GM19238 (cell line): Measurements from ENCODE around the gene TGM2.

Experiments
- DNase-seq: peaks from one replicate; pipeline ENCODE4 v3.0.0; 2011; ENCODE audit warnings: low spot score; ENCODE audit not compliant: insufficient read length

Gene TGM2

DNA sequence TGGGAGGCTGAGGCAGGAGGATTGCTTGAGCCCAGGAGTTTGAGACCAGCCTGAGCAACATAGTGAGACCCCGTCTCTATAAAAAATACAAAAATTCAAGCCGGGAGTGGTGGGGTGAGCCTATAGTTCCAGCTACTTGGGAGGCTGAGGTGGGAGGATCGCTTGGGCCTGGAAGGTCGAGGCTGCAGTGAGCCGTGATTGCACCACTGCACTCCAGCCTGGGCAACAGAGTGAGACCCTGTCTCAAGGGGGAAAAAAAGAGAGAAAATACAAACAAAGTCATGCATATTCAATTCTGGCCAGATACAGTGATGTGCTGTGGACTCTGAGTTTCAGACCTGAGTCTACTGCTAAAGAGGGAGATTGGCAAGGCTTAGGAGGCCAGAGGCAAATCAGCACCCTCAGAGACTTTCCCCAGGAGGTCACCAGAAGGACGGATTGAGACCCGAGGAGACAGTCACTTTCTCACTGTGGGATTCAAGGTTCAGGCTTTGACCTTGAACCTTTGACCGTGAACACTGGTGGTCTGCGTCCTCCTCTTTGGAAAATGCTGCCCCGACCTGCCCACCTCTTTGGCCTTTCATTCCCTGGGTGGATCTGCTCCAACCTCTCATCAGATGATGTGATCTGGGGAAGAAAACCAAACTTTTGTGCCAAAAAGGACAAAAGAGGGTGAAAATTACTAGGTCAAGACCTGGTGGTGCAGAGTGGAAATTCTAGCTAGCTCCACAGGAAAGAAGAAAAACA, 31.2 kb downstream of the TGM2 start:
- no peak for DNase-seq

DNA sequence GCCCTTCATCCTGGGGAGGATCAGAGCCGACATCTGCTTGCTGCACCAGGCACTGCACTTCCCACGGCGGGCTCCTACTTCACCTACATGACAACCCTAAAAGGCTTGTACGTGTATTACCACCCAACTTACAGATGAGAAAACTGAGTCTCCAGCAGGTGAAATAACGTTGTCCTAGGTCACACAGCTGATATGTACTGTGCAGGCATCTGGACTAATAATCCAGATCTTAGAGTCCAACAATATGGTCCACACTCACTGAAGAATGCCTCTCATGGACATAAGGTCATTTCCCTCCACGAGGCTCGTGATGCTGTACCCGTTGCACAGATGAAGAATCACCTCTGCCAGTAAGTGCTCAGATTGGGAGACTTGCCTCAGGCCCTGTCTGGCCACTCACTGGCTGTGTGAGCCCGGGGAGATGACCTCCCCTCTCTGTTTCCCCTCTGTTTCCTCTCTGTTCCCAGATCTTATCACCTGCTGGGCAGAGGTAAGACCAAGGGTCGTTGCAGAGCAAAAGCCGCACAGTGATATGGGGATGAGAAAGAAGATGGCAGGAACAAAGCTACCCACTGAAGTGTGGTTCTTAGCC, 32.1 kb downstream of the TGM2 start:
- no peak for DNase-seq

DNA sequence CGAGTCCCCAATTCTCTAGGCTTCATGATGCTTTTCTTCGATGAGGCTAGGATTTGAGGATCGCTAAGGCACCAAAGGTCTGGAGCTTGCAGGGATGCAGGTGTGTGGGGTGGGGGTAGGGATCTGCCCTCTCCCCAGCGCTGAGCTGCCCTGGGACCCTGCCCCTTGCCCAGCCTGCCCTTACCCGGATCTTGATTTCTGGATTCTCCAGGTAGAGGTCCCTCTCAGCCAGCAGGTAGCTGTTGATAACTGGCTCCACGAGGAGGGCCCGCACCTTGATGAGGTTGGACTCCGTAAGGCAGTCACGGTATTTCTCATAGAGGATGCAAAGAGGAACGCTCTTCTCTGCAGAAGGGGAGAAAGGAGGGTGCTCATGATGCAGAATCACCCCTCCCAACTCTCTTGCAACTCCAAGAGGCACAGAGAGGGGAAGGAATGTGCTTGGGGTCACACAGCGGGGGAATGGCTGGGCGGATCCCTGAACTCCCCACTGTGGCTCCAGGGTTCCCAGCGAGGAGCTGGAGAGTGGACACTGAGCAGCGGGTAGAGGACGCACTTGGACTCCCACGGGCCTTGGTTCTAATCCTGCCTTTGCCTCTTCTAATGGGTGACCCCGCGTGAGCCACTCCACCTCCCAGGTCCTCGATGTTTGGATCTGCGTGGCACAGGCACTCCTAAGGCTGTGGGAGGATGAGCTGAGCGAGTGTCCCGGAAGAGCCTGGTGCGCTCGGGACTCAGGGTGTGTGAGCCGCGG, 32.7 kb downstream of the TGM2 start:
- DNase-seq, result no peak

DNA sequence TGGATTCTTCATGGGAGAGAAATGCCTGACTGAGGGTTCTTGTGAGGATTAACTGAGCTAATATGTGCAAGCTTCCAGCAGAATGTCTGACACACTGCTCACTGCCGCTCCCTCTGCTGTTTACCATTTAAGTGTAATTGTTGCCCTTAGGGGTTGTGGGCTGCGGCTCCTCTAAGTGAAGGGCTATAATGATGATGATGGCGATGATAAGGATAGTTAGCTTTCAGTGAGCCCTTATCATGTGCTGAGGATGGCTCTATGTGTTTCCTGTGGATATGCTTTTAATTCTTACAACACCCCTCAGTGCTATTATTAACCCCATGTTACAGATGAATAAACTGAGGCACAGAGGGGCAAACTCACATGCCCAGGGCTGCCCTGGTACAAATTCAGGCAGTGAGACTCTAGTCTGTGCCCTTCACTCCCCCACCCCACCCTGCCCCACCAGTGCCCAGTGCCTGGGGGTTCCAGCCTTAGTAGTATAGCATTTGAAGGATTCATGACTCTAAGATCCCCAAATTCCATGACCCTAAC, 33.4 kb downstream of the TGM2 start:
- DNase-seq, result no peak

DNA sequence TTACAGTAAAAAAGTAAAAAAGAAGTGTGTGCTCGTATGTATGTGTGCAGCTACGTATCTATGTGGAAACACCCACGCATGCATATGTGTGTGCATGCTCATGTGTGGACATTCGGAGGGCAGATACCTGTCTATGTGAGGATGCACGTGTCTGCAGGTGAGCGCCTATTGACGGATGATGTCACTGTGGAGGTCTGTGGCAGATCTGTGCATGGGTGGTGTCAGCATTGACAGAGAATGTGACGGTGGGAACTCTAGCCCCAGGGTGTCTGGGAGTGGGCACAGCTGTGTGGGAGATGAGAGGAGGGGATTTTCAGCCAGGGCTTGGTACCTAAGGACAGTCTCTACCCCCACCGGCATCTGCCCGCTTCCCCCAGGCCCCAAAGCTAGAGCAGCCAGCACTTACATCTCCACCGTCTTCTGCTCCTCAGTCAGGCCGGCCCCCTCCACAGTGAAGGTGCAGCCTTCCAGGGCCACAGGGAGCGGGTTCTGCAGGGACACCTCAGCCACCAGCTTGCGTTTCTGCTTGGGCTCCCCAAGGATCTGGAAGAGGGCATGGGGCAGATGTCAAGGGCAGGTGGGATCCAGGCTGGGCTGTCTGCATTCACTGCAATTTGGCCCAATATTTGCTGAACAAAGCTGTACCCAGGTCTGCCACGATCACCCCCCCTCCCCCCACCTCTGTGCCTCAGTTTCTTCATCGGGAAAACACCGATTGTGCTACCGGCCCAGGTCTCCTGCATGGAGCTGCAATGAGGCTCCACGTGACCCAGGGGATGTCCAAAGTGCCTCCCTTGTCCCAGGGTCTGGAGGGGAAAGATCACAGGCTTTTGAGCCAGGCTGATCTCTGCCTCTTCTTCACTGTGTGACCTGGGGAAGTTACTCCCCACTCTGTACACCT, 34.1 kb downstream of the TGM2 start:
- no peak for DNase-seq

DNA sequence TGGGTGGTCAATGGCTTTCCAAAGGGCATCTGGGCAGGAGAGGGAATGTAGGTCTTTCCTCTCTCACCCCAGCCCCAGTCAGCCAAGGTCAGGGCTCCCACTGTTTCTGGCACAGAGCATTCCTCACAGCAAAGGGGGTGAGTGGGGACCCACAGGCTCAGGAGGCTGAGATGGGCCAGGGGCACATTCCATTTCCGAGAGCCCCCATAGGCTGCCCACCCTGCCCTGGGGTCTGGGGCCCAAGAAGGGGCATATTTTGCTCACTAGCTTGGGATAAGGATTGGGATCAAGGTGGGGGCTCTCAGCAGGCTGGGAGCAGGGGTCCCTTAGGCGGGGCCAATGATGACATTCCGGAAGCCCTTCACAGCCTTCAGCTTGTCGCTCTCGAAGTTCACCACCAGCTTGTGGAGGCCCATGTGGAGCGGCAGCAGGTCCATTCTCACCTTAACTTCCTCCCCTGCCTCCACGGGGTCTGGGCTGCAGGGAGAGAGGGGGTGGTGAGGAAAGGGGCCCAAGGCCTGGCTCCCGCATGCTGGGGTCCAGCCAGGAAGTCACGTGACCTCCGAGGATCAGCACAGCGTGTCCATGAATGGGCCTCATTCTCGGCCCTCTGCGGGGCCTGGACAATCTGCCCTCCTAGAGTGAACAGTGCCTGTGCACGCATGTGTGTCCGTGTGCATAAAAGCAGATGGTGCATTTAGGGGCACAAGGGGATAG, 35.0 kb downstream of the TGM2 start:
- no peak for DNase-seq

DNA sequence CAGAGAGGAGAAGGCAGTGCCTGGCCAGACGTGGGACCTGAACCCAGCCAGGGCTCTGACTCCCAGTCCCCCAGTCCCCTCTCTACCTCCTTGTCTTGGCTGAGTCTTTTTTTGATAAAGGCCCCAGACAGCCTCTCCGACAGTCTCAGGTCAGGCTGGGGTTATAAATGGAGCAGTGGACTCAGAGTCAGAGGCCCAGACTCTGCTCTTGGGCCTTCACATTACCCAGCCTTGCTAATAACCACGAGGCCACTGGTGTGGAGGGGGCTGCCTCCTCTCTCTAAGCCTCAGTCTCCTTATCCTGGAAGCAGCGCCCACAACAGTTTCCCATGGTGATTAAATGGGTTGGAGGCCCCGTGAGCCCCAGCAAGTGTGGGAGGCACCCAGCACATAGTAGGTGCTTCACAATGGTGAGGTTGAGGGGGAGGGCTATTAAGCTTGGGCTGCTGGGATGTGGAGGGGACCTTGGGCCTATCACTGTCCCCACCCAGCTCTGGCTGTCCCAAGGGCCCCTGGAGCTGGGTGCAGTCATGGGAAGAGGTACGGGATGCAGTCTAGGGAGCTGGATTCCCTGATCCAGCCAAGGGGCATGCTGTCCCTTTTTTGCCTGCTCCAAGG, 35.7 kb downstream of the TGM2 start:
- no peak for DNase-seq

DNA sequence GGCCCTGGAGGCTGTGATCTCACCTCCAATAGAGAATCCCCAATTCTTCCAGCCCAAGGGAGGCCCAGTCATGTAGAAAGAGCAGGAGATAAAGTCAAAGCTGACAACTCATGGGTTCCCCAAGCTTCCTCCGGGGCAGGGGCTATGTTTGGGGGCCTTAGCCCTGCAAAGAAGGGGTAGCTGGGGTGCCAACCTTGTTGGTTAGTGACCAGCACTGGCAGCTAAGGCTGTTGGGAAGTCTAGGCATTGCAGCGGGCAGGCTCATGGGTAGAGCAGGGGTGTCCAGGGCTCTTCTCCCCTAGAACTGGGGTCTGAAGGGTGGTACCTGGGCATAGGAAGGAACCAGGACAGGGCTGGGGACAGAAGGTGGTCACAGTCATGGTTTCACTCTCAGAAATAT, 36.4 kb downstream of the TGM2 start:
- DNase-seq, result no peak

DNA sequence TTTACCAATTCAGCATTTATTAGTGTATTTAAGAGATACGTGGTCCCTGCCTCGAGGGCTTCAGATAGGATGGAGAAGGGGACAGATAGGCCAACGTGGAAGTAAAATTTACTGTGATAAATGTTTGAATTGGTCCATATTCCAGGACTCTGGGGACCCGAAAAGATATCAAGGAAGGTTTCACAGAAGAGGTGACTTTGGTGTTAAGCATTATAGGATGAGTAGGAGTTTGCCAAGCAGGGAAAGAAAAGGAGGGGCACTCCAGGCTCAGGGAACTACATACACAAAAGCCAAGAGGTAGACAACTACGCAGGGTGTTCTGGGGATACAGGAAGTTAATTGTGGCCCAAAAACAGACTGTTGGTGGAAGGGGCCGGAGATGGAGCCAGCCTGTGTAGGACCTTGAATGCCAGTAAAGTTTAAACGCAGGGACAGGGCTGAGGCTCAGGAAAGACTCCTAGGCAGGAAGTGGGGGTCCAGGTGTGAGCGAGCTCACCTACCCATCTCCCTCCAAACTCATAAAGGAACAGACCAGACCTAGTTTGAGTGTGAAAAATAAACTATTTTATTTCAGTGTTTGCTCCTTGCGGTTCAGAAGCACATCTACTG, 37.0 kb downstream of the TGM2 start:
- no peak for DNase-seq

DNA sequence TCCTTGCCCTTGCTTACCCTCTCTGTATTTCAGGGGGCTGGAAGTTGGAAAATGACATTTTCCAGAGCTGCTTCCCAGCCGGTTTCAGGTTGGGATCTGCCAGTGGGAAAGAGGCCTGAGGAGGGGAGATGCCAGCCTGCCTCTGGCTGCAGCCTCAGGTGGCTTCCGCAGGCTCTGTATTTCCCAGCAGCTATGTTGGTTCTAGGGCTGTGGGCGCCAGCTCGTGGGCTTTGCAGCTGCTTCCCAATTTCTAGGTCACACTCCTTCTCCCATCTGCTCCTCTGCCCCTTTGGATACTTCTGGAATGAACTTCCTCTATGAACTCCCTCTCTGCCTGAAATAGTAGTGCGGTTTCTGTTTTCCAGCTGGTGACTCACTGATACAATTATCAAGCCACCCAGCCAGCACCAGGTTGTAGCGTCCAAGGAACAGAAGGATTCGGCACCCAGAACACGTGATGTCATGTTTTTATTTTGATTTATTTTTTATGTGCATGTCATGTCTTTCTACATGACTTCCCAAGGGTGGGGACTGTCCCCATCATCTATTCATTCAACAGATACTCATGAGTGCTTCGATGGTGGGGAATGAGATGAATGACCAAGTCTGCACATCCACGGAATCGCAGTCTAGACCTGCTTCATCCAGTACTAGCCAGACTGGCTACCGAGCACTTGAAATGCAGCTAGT, 38.0 kb downstream of the TGM2 start:
- no peak for DNase-seq

DNA sequence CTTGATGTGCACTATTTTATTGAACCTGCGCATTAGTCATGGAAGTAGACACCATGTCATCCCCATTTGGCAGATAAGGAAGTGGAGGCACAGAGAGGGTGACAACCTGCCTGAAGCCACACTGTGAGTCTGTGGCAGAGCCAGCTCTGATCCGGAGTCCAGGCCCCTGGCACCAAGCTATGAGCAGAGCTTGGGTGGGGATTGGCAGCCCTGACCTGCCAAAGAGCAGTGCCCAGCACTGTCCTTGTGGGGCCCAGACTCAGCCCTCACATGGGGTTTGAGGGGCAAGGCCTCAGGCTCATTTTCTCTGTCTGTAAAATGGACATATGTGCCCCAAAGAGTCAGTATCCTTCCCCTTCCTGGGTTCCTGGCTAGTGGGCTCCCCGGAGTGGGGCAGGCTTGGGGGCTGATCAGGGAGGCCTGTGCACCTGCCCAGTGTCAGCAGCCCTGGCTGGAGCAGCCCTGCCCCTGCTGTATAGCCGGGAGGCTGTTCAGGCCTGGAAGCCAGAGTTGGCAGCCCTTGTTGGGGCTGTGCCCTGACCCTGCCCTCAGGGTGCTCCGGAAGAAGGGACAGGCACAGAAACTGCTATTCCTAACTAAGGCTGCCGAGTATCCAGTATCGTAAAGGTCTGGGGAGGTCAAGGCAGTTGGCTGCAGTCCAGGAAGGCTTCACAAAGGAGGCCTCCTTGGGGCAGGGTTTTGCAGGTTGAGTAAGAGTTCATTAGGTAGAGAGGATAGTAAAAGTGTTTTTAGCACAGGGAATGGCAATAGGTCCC, 38.7 kb downstream of the TGM2 start:
- DNase-seq, result no peak

DNA sequence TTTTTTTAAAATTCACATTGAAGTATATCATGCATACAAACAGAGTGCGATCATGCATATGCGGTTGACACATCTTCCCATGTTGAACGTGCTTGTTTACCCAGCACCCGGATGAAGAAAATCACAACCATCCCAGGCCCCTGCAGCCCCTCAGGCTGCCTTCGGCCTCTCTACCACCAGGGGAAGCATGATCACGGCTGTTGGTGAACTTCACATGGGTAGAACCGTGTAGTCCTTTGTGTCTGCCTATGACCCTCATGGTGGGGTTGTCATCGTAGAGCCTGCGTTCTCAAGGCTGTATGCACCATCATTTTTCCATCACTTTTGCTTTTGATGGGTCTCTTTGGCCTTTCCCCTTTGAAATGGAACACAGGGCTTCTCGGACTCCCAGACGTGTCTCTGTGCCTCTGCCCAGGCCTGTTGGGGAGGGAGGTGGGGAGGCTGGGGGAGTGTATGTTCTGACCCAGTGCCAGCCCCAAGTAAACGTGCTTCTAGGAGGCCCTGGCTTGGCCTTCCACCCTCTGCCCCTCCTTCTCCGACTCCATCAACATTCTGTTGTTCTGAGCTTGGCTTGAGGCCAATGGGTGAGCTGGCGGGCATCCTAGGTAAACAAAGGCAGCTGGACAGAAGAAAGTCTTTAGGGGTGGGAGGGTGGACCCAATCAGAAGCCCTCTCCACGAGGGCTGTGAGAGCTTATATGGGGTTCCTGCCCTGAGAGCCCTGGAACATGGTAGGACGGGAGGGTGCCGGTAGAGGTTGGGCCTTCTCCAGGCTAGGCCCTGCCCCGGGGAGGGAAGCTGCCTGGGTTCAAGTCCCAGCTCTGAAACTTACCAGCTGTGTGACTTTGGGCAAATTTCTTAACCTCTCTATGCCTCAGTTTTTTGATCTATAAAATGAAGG, 39.7 kb downstream of the TGM2 start:
- DNase-seq, result no peak

DNA sequence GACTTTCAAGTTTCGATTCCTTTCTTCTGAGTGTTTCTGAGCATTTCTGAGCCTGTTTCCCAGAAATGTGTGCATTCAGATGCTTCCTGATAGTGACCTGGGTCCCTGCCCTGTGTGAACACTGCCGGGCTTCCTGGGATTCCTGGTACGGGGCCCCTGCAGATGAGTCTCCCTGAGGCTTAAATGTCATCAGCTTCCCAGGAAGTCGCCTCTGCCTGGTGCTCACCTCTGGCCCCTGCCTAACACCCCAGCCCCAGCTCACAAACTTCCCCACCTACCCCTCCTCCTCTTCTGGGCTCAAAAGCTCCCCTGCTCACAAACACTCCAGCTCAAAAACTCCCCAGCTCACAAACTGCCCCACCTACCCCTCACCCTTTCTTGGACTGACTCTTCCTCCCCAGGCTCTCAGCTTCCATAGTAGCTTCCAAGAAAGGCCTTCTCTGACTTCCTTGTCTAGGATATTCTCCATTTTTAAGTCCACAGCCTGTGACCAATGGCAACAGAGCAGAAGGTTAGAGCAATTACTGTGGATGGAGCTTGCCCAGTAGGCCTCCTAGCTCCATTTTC, 42.0 kb downstream of the TGM2 start:
- DNase-seq, result no peak

DNA sequence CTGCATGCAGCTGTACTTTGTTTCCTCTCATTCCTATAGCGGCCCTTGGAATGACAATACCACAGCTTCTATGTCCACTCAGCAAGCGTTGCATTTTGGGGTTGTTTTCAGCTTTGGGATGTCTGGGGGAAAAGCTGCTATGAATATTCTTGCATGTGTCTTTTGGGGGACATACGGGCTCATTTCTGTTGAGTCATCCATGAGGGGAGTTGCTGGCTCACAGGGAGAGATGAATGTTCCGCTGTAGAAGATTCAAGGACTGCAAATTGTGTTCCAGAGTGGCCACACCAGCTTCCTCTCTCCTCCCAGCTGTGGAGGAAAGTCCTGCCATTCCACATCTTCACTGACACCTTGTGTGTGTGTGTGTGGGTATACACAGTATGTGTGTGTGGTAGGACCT, 43.3 kb downstream of the TGM2 start:
- DNase-seq, result no peak

DNA sequence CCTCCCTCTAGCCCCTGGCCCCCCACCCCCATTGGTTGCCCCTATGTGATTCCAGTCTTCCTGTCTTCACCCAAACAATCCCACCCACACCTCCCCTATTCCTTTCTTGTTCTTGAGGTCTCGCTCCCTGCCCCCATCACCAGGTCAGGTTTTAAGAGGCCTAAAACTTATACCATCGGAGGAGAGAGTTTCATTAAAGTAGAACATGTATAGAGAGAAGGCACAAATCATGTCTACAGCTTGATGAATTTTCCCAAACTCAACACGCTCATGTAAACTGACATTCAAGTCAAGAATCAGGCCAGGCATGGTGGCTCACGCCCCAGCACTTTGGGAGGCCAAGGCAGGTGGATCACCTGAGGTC, 44.5 kb downstream of the TGM2 start:
- DNase-seq, result no peak

DNA sequence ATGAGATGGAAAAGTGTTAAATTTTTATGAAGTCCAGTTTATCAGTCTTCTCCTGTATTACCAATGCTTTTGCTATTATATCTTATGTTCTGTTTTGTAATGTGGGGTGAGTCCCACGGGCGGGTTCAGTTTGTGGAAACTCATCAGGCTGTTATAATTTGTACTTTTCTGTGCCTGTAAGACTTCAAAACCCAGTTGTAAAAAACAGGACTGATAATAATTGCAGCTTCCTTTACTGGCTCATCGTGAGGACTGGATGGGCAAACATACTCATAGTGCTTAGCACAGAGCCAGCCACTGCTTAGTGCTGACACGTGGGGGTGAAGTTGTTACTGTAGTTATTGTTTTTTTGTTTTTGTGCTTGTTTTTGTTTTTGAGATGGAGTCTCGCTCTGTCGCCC, 45.6 kb downstream of the TGM2 start:
- DNase-seq, result no peak

DNA sequence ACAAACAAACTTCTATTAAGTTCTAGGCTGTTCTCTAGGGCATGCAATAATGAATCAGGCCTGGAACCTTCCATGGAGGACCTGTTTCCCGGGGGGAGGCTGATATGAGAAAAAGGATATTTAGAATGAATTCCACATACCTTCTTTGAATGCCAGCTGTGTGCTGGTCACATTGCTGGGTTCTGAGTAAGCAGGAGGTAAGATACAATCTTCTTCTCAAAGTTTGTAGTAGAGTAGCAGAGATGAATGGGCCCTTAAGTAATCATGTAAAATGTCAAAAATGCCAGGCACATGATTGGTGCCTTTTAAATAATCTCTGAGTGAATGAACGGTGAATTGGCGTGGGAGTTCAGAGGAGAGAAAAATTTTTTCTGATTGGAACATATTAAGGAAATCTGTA, 47.4 kb downstream of the TGM2 start:
- DNase-seq, result no peak
